Liver (tissue), 9 donors: ENCODE data around the gene ATP6V0E1. TPM values are rescaled to one million over a fixed set of nuclear protein-coding genes. Genes with fewer than 3 reads are reported as not detected.

ENCODE experiments used
- DNase-seq: peaks from one replicate; pipeline ENCODE4 v3.0.0-alpha.2; 2017; ENCODE audit warnings: low spot score
- H3K27ac ChIP-seq, 2 donors: one replicate each; pipeline ENCODE4 v1.7.0; 2013; ENCODE audit warnings: inconsistent platforms in 2 of 2, low read length in 2 of 2, control low read depth in 1 of 2, low read depth in 1 of 2, mild to moderate bottlenecking in 1 of 2
- H3K27me3 ChIP-seq, 4 donors: one replicate each; pipeline versions ENCODE4 v1.6.1 to v1.7.0; 2013; ENCODE audit warnings: low read length in 3 of 4, inconsistent platforms in 1 of 4, mild to moderate bottlenecking in 1 of 4, moderate library complexity in 1 of 4; ENCODE audit not compliant: control insufficient read depth in 4 of 4, insufficient read depth in 4 of 4
- H3K36me3 ChIP-seq, 4 donors: one replicate each; pipeline versions ENCODE4 v1.6.1 to v1.7.0; 2013; ENCODE audit warnings: low read length in 3 of 4, mild to moderate bottlenecking in 3 of 4, low read depth in 1 of 4, moderate library complexity in 1 of 4; ENCODE audit not compliant: control insufficient read depth in 4 of 4, insufficient read depth in 3 of 4
- H3K4me1 ChIP-seq, 4 donors: one replicate each; pipeline versions ENCODE4 v1.6.1 to v1.7.0; 2013; ENCODE audit warnings: low read length in 3 of 4, mild to moderate bottlenecking in 3 of 4, moderate library complexity in 1 of 4; ENCODE audit not compliant: control insufficient read depth in 4 of 4, insufficient read depth in 4 of 4
- H3K4me3 ChIP-seq, 3 donors: one replicate each; pipeline versions ENCODE4 v1.6.1 to v1.7.0; 2013; ENCODE audit warnings: low read length in 3 of 3, control low read depth in 1 of 3, low read depth in 1 of 3, mild to moderate bottlenecking in 1 of 3
- H3K9ac ChIP-seq, 2 donors: one replicate each; pipeline ENCODE4 v1.7.0; 2013; ENCODE audit warnings: low read length in 2 of 2, mild to moderate bottlenecking in 2 of 2, moderate library complexity in 2 of 2, control low read depth in 1 of 2, low read depth in 1 of 2
- H3K9me3 ChIP-seq, 4 donors: one replicate each; pipeline versions ENCODE4 v1.6.1 to v1.7.0; 2013; ENCODE audit warnings: low read length in 3 of 4; ENCODE audit not compliant: control insufficient read depth in 4 of 4
- ATF3 ChIP-seq: IDR thresholded peaks from 2 replicates; pipeline ENCODE4 v1.6.1; 2016; ENCODE audit warnings: antibody characterized with exemption
- EGR1 ChIP-seq, 2 donors: IDR thresholded peaks; 2 replicates each; pipeline ENCODE4 v1.6.1; 2016 to 2018; ENCODE audit warnings: antibody characterized with exemption in 2 of 2, low read depth in 2 of 2
- FOXA1 ChIP-seq: IDR thresholded peaks from 2 replicates; pipeline ENCODE4 v1.6.1; 2016; ENCODE audit warnings: antibody characterized with exemption
- FOXA2 ChIP-seq: IDR thresholded peaks from 2 replicates; pipeline ENCODE4 v1.6.1; 2016; ENCODE audit warnings: antibody characterized with exemption
- GABPA ChIP-seq, 2 donors: IDR thresholded peaks in 1 of 2; conservative IDR thresholded peaks in 1 of 2; 2 replicates each; pipeline ENCODE4 v1.6.1; 2016; ENCODE audit warnings: antibody characterized with exemption in 2 of 2, mild to moderate bottlenecking in 1 of 2, moderate library complexity in 1 of 2
- HNF4A ChIP-seq, 2 donors: conservative IDR thresholded peaks; 2 replicates each; pipeline ENCODE4 v1.6.1; 2016; ENCODE audit warnings: antibody characterized with exemption in 2 of 2, mild to moderate bottlenecking in 2 of 2
- HNF4G ChIP-seq: IDR thresholded peaks from 2 replicates; pipeline ENCODE4 v1.6.1; 2016; ENCODE audit warnings: antibody characterized with exemption
- JUND ChIP-seq, 2 donors: IDR thresholded peaks; 2 replicates each; pipeline ENCODE4 v1.6.1; 2016; ENCODE audit warnings: antibody characterized with exemption in 2 of 2
- NR2F2 ChIP-seq: IDR thresholded peaks from 2 replicates; pipeline ENCODE4 v1.6.1; 2016; ENCODE audit warnings: antibody characterized with exemption
- RAD21 ChIP-seq, 2 donors: IDR thresholded peaks; 2 replicates each; pipeline ENCODE4 v1.6.1; 2016; ENCODE audit warnings: antibody characterized with exemption in 2 of 2, mild to moderate bottlenecking in 2 of 2
- REST ChIP-seq: IDR thresholded peaks from 2 replicates; pipeline ENCODE4 v1.6.1; 2016; ENCODE audit warnings: antibody characterized with exemption, mild to moderate bottlenecking
- RXRA ChIP-seq, 2 donors: IDR thresholded peaks; 2 replicates each; pipeline ENCODE4 v1.6.1; 2017 to 2018; ENCODE audit warnings: antibody characterized with exemption in 2 of 2, mild to moderate bottlenecking in 1 of 2
- SP1 ChIP-seq: IDR thresholded peaks from 2 replicates; pipeline ENCODE4 v1.6.1; 2018; ENCODE audit warnings: antibody characterized with exemption, mild to moderate bottlenecking
- TAF1 ChIP-seq: conservative IDR thresholded peaks from 2 replicates; pipeline ENCODE4 v1.6.1; 2016; ENCODE audit warnings: antibody characterized with exemption, mild to moderate bottlenecking
- YY1 ChIP-seq: IDR thresholded peaks from 2 replicates; pipeline ENCODE4 v1.6.1; 2016; ENCODE audit warnings: antibody characterized with exemption, mild to moderate bottlenecking
- ZBTB33 ChIP-seq: IDR thresholded peaks from 2 replicates; pipeline ENCODE4 v1.6.1; 2016; ENCODE audit warnings: antibody characterized with exemption
- WGBS: extraction: QIAGEN DNeasy Blood & Tissue Kit; methylation state at CpG from one replicate; pipeline ENCODE4 v1.1.7; 2013; 5-methylcytosine and 5-hydroxymethylcytosine counted together
- polyA plus RNA-seq, 2 donors: library from polyadenylated mRNA; stranded (reverse) in 1 of 2; unstranded in 1 of 2; fragments of 200-250 nt in 1 of 2; fragments of >200 nt in 1 of 2; fragmentation: Nextera tagmentation in 1 of 2; extraction: Ambion mirVana in 1 of 2; gene quantifications; one replicate each; pipeline versions ENCODE4 v1.2.1 to v1.2.3, GENCODE V29; 2013 to 2015
- total RNA-seq, 2 donors: library from RNA; depleted of rRNA; stranded (reverse); fragments of >200 nt; gene quantifications; one replicate each; pipeline ENCODE4 v1.2.3, GENCODE V29; 2014
- TF ChIP-seq, protein P1 (sequence below): IDR thresholded peaks from 2 replicates; pipeline ENCODE4 v1.6.1; 2016; ENCODE audit warnings: antibody characterized with exemption
- TF ChIP-seq, protein P2 (sequence below): fragments of 150-350 bp; IDR thresholded peaks from 2 replicates; pipeline ENCODE4 v1.5.1; 2017; ENCODE audit warnings: improper control_type of control experiment, low read depth, low read length; ENCODE audit not compliant: missing input control
- donor health status: healthy.
- donor health status: healthy.
- donor health status: healthy.
- donor health status: healthy.
- donor health status: healthy.

Gene ATP6V0E1
- total and polyA plus RNA-seq, 4 donors = 56.6 to 396 (median 111) TPM

DNA sequence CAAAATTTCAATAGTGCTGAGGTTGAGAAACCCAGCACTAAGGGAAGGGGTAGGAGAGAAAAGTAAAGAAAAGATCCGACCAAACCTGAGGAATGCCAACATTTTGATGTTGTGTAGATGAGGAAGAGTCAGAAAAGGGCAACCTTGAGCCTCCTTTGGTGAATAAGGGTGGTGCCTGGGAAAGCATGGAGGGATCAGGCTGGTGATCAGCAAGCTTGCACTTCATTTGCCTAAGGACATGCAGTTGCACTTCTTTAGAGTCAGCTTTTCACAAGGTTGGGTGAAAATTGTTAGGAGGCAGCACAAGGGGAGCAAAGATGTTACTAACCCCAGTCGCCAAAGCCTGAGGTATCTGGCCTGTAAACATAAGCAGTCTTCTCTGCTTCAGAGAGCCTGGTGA is 20.4 kb downstream of the ATP6V0E1 start:
- no peaks in the 10 kb centered on the region for H3K9me3 ChIP-seq
- WGBS = 83% methylated on average over 2 of the region's 2 CpGs
- no peaks in the 10 kb centered on the region for H3K36me3 ChIP-seq
- peaks cover 0 to 15% (median 2%) of the 10 kb centered on the region in 4 donors for H3K4me1 ChIP-seq
- no peak overlapping the region for H3K9ac ChIP-seq
- H3K27ac ChIP-seq = no peak overlapping the region
- TF ChIP-seq FOXA1 (no peak), RXRA (IDR thresholded peaks at IDR 0.05) (no peak), REST (no peak), TAF1 (no peak), ATF3 (no peak), YY1 (no peak), GABPA (IDR thresholded peaks at IDR 0.05 in 1 of 2, conservative IDR thresholded peaks at IDR 0.05 in 1 of 2) (no peak), HNF4G (no peak), FOXA2 (no peak), ZBTB33 (no peak), RAD21 (IDR thresholded peaks at IDR 0.05) (no peak), HNF4A (conservative IDR thresholded peaks at IDR 0.05) (no peak), EGR1 (IDR thresholded peaks at IDR 0.05; ENCODE audit: low read depth in 2 of 2) (no peak), SP1 (no peak), NR2F2 (no peak), JUND (IDR thresholded peaks at IDR 0.05) (no peak)
- TF ChIP-seq, protein P1, sequence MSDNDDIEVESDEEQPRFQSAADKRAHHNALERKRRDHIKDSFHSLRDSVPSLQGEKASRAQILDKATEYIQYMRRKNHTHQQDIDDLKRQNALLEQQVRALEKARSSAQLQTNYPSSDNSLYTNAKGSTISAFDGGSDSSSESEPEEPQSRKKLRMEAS = no peak
- TF ChIP-seq, protein P2, sequence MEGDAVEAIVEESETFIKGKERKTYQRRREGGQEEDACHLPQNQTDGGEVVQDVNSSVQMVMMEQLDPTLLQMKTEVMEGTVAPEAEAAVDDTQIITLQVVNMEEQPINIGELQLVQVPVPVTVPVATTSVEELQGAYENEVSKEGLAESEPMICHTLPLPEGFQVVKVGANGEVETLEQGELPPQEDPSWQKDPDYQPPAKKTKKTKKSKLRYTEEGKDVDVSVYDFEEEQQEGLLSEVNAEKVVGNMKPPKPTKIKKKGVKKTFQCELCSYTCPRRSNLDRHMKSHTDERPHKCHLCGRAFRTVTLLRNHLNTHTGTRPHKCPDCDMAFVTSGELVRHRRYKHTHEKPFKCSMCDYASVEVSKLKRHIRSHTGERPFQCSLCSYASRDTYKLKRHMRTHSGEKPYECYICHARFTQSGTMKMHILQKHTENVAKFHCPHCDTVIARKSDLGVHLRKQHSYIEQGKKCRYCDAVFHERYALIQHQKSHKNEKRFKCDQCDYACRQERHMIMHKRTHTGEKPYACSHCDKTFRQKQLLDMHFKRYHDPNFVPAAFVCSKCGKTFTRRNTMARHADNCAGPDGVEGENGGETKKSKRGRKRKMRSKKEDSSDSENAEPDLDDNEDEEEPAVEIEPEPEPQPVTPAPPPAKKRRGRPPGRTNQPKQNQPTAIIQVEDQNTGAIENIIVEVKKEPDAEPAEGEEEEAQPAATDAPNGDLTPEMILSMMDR = no peak
- no peaks in the 10 kb centered on the region for H3K27me3 ChIP-seq
- DNase-seq = no peak
- no peak overlapping the region for H3K4me3 ChIP-seq
